ENCODE data around the gene TPBGL. TPM values are rescaled to one million over a fixed set of nuclear protein-coding genes. Genes with fewer than 3 reads are reported as not detected.

The TPBGL gene
- polyA plus RNA-seq, 1 experiment, result not detected

GRCh38 chr11:75265851-75266531 lies 25.4 kb downstream of the TPBGL start:
- DNase-seq (ENCODE audit: low read depth), result no peak
- ChIA-PET CTCF (interaction anchor here (0.8 to 3.5 kb wide), 3 partner anchors 17 to 124 kb away, joined by 3 to 15 read pairs (median 4); no protein-coding TSS in a partner anchor), POLR2A (no interaction called here)

GRCh38 chr11:75267171-75267970 lies 26.8 kb downstream of the TPBGL start:
- DNase-seq (ENCODE audit: low read depth), result no peak
- no peaks in the 10 kb centered on the region for H3K36me3 ChIP-seq (ENCODE audit: control insufficient read depth, insufficient read depth, low read length)
- no peak for TF ChIP-seq CTCF (IDR thresholded peaks at IDR 0.05; ENCODE audit: insufficient read depth, low read depth, low read length)
- CTCF ChIA-PET, result interaction anchor here (3.5 kb wide), 1 partner anchor 18 kb away, joined by 15 read pairs; no protein-coding TSS in a partner anchor
- no peak overlapping the region for H3K4me3 ChIP-seq (ENCODE audit: low read depth, low read length)
- POLR2A ChIA-PET, result no interaction called here
- H3K27me3 ChIP-seq (ENCODE audit: control insufficient read depth, insufficient read depth, low read length), result 0 out of 2 replicates have a peak, but pooled peaks cover 2% of the 10 kb centered on the region

More at GRCh38 chr11:75265851-75266531, 25.4 kb downstream of the TPBGL start:
- Histone ChIP-seq H3K4me3 (ENCODE audit: low read depth, low read length) (no peak overlapping the region), H3K36me3 (ENCODE audit: control insufficient read depth, insufficient read depth, low read length) (no peaks in the 10 kb centered on the region), H3K27me3 (ENCODE audit: control insufficient read depth, insufficient read depth, low read length) (0 out of 2 replicates have a peak, but pooled peaks cover 2% of the 10 kb centered on the region)
- TF ChIP-seq CTCF (IDR thresholded peaks at IDR 0.05; ENCODE audit: insufficient read depth, low read depth, low read length), result no peak

GRCh38 chr11:75268626-75269366 lies 28.2 kb downstream of the TPBGL start:
- Histone ChIP-seq H3K36me3 (ENCODE audit: control insufficient read depth, insufficient read depth, low read length) (no peaks in the 10 kb centered on the region), H3K4me3 (ENCODE audit: low read depth, low read length) (no peak overlapping the region), H3K27me3 (ENCODE audit: control insufficient read depth, insufficient read depth, low read length) (0 out of 2 replicates have a peak, but pooled peaks cover 2% of the 10 kb centered on the region)
- TF ChIP-seq CTCF (IDR thresholded peaks at IDR 0.05; ENCODE audit: insufficient read depth, low read depth, low read length), result no peak
- CTCF ChIA-PET, result interaction anchor here (1.1 to 4.1 kb wide), 5 partner anchors 10 to 64 kb away, joined by 3 to 26 read pairs (median 3); no protein-coding TSS in a partner anchor
- DNase-seq (ENCODE audit: low read depth), result no peak
- POLR2A ChIA-PET, result no interaction called here

- TF ChIP-seq CTCF (IDR thresholded peaks at IDR 0.05; ENCODE audit: insufficient read depth, low read depth, low read length), result no peak
- ChIA-PET POLR2A (no interaction called here), CTCF (interaction anchor here (1.2 to 21.8 kb wide), 5 partner anchors 11 to 116 kb away, joined by 3 to 389 read pairs (median 4); no protein-coding TSS in a partner anchor)
- no peaks in the 10 kb centered on the region for H3K36me3 ChIP-seq (ENCODE audit: control insufficient read depth, insufficient read depth, low read length)
- 0 out of 2 replicates have a peak, but pooled peaks cover 2% of the 10 kb centered on the region for H3K27me3 ChIP-seq (ENCODE audit: control insufficient read depth, insufficient read depth, low read length)
- no peak for DNase-seq (ENCODE audit: low read depth)
- H3K4me3 ChIP-seq (ENCODE audit: low read depth, low read length), result no peak overlapping the region
Observed at GRCh38 chr11:75269367-75269660, 28.7 kb downstream of the TPBGL start.
